Esophagus muscularis mucosa (tissue), 3 donors: Measurements from ENCODE around the gene GAA.

Source experiments
- CTCF ChIP-seq, 3 experiments: fragments of 200-600 bp in 2 of 3; fragments of 450-650 bp in 1 of 3; sonication (generic) in 2 of 3; IDR thresholded peaks; one replicate each; pipeline ENCODE4 v1.5.1; 2017 to 2019; ENCODE audit warnings: antibody characterized with exemption in 3 of 3, mild to moderate bottlenecking in 2 of 3, moderate library complexity in 1 of 3
- POLR2A ChIP-seq: fragments of 450-650 bp; IDR thresholded peaks from one replicate; pipeline ENCODE4 v1.6.1; 2017; ENCODE audit warnings: antibody characterized with exemption, moderate library complexity, mild to moderate bottlenecking, low read depth
- POLR2AphosphoS5 ChIP-seq, 2 donors: sonication (generic); formaldehyde crosslinking; IDR thresholded peaks; one replicate each; pipeline ENCODE4 v1.6.1; 2017; ENCODE audit warnings: antibody characterized with exemption in 2 of 2

DNA sequence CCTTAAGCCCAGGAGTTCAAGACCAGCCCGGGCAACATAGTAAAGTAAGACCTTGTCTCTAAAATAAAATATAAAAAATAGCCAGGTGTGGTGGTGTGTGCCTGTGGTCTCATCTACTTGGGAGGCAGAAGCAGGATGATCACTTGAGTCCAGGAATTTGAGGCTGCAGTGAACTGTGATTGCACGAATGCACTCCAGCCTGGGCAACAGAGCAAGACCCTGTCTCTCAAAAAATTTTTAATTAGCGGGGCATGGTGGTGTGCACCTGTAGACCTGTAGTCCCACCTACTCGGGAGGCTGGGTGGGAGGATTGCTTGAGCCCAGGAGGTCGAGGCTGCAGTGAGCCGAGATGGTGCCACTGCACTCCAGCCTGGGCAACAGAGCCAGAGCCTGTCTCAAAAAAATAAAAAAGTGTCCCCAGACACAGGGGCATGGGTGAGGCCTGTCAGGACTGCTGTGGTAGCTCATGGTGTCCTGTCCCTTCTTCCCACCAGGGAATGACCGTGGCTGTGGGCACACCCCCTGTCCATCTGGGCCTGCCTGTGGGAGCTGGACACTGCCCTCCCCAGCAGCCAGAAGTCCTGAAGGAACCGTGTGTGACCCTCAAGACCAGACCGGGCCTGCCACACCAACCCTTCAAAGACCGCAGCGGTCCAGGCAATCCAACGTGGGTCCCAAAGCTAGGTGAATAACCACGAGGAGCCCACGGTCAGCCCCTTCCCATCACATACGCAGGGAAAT is 30.8 kb upstream of the GAA start:
- no peak for TF ChIP-seq POLR2AphosphoS5 (IDR thresholded peaks at IDR 0.05)
- no peak for TF ChIP-seq CTCF (IDR thresholded peaks at IDR 0.05)
- no peak for TF ChIP-seq POLR2A
